Fibroblast of mammary gland (primary cell): ENCODE results near the gene EYA2.

Source experiments
- DNase-seq: peaks from one replicate; pipeline ENCODE4 v3.0.0-alpha.2; 2010; ENCODE audit warnings: low read depth
- H3K4me3 ChIP-seq: 2 replicates; pipeline ENCODE4 v1.5.1; 2011; ENCODE audit warnings: low read depth, mild to moderate bottlenecking, low read length, moderate library complexity; ENCODE audit not compliant: control insufficient read depth
- TF ChIP-seq, protein P1 (sequence below): conservative IDR thresholded peaks from 2 replicates; pipeline ENCODE4 v1.5.1; 2011; ENCODE audit warnings: low read depth, low read length, inconsistent platforms; ENCODE audit not compliant: control insufficient read depth, insufficient read depth

The EYA2 gene, protein sequence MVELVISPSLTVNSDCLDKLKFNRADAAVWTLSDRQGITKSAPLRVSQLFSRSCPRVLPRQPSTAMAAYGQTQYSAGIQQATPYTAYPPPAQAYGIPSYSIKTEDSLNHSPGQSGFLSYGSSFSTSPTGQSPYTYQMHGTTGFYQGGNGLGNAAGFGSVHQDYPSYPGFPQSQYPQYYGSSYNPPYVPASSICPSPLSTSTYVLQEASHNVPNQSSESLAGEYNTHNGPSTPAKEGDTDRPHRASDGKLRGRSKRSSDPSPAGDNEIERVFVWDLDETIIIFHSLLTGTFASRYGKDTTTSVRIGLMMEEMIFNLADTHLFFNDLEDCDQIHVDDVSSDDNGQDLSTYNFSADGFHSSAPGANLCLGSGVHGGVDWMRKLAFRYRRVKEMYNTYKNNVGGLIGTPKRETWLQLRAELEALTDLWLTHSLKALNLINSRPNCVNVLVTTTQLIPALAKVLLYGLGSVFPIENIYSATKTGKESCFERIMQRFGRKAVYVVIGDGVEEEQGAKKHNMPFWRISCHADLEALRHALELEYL

DNA sequence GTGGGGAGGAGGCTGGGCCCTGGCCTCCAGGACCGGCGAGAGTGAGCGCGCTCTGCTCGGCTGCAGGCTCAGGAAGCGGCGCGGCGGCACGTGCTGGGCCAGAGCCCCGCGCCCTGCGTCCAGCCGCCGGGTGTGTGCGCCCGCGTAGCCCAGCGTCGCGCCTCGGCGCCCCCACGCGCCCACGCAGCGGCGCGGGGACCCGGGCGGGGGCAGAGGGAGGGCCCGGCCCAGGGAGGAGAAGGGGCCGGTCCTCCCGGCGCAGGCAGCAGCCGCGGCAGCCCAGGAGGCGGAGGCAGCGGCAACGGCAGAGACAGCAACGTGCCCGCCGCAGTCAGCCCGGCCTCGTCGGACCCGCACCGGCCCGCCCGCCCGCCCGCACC is at the start of gene EYA2:
Gene EYA2, plus strand, starts transcription at position 265 of the 380 bp plus-strand sequence. CDS start 95,168 bp downstream, outside the sequence.
- DNase-seq, result no peak
- H3K4me3 ChIP-seq, result no peak within 1 kb of the TSS
- TF ChIP-seq, protein P1, sequence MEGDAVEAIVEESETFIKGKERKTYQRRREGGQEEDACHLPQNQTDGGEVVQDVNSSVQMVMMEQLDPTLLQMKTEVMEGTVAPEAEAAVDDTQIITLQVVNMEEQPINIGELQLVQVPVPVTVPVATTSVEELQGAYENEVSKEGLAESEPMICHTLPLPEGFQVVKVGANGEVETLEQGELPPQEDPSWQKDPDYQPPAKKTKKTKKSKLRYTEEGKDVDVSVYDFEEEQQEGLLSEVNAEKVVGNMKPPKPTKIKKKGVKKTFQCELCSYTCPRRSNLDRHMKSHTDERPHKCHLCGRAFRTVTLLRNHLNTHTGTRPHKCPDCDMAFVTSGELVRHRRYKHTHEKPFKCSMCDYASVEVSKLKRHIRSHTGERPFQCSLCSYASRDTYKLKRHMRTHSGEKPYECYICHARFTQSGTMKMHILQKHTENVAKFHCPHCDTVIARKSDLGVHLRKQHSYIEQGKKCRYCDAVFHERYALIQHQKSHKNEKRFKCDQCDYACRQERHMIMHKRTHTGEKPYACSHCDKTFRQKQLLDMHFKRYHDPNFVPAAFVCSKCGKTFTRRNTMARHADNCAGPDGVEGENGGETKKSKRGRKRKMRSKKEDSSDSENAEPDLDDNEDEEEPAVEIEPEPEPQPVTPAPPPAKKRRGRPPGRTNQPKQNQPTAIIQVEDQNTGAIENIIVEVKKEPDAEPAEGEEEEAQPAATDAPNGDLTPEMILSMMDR, result no peak

DNA sequence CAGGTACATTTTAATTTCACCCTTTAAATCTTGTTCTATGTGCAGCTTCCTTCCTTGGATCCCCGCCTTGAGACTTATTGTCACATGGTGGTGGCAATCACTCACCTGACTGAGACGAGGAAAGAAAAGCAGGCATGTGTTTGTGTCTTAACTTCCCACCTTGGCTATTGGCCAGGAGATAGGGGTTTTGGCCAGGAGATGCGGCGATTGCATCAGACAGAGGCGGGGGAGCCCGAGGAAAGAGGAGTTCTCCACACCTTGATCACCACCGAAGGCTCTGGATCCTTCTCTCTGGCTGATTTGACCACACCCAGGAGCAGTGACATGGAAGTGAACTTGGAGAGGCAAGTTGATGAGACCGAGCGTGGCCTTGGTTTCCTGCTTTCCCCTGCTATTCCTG is 49.7 kb upstream of the EYA2 start:
- H3K4me3 ChIP-seq, result no peak overlapping the region
- TF ChIP-seq, protein P1, result no peak
- no peak for DNase-seq

DNA sequence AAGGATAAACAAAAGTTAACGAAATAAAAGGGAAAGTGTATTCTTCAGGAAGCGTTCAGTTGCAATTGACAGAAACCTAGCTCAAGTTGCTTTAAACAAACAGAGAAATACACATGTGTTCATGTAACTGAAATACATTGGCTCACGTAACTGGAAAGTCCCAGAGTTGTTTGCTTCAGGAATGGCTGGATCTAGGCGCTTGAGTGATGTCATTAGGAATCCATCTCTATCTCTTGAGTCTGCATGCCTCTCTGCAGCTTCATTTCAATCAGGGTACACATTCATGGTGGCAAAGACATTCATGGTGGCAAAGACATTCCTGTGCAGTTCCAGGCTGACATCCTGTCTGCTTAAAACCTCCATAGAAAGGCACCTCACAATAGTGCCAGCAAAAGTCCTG is 45.4 kb upstream of the EYA2 start:
- DNase-seq, result no peak
- no peak overlapping the region for H3K4me3 ChIP-seq
- TF ChIP-seq, protein P1, result no peak

DNA sequence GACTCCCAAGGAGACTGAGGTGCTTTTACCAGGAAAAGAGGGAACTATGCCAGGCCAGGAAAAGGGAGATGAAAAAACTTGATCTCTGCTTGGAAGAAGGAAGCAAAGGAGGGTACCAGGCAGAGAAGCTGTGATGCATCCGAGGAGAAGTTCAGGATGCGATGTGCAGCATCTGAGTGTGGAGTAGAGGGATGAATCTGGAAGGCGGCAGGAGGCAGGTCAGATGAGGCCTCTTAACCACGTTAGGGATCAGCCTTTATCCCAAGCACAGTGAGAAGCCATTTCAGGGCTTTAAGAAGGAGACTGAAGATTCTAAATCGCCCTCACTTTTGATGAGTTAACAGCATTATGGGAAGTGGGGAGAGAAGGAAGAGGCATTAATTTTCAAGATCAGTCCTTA is 44.9 kb upstream of the EYA2 start:
- no peak overlapping the region for H3K4me3 ChIP-seq
- TF ChIP-seq, protein P1, result no peak
- no peak for DNase-seq

DNA sequence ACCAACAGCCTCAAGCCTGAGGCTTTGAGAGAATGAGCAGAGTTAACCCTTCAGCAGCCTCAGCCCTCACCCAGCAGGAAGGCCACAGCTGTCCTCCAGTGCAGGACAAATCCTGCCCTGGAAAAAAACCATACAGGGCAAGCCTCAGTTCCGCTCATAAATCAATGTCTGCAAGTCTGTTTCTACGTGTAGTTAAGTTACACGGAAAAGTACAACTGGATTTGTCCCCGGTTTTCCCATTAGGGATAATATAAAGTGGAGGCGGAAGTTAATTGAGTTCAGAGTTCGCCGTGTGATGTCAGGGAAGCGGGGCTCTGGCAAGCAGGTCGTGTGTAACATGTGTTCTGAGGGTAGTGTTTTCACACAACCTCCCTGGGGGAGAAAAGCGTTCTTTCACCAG is 44.2 kb upstream of the EYA2 start:
- H3K4me3 ChIP-seq, result no peak overlapping the region
- no peak for DNase-seq
- TF ChIP-seq, protein P1, result no peak

DNA sequence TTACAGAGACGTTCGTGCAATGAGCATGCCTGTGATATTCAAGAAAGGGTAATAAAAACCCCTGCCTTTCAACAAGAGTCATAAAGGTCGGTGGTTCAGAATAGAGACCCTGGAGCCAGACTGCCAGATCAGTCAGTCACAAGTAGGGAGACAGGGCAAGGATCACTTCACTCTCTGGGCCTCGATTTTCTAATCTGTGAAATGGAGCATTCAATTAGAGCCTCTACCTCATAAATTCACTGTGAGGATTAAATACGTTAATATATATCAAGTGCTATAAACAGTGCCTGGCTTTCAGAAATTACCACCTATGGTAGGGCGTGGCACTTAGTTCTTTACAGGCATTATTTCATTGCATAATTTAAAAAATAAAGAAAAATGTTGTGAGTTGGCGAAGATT is 43.7 kb upstream of the EYA2 start:
- TF ChIP-seq, protein P1, result no peak
- DNase-seq, result no peak
- no peak overlapping the region for H3K4me3 ChIP-seq

DNA sequence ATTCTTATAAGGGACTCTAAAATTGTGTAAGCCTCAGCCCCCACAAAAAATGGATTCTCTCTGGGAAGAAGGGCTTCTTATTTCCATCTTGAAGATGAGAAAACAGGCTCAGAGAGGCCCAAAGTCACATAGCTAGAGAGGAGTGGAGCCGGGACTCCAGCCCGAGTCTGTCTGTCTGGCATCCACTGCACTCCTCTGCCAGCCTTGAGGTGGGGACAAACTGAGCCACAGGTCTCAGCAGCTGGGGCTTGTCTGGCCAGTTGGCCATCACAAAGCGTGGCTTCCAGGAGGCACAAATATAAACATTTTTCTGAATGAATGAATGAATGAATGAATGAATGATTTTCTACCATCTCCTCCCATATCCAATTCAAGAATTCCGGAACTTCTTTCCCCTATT is 42.9 kb upstream of the EYA2 start:
- TF ChIP-seq, protein P1, result no peak
- no peak overlapping the region for H3K4me3 ChIP-seq
- no peak for DNase-seq
